Sigmoid colon (tissue), 7 donors: ENCODE measurements around the gene LRFN2. TPM values are rescaled to one million over a fixed set of nuclear protein-coding genes. Genes with fewer than 3 reads are reported as not detected.

Source experiments
- DNase-seq: peaks from one replicate; pipeline ENCODE4 v3.0.0-alpha.2; 2019
- H3K27ac ChIP-seq, 4 donors: fragments of 200-600 bp; sonication (generic); one replicate each; pipeline ENCODE4 v1.5.1; 2016 to 2019; ENCODE audit warnings: mild to moderate bottlenecking in 1 of 4
- H3K27me3 ChIP-seq, 3 donors: fragments of 200-600 bp; sonication (generic); one replicate each; pipeline ENCODE4 v1.5.1; 2019; ENCODE audit warnings: mild to moderate bottlenecking in 1 of 3
- H3K36me3 ChIP-seq, 4 donors: fragments of 200-600 bp; sonication (generic); one replicate each; pipeline ENCODE4 v1.5.1; 2016 to 2019
- H3K4me1 ChIP-seq, 4 donors: fragments of 200-600 bp; sonication (generic); one replicate each; pipeline ENCODE4 v1.5.1; 2017 to 2019
- H3K4me3 ChIP-seq, 4 donors: fragments of 200-600 bp; sonication (generic); one replicate each; pipeline ENCODE4 v1.5.1; 2017 to 2019; ENCODE audit warnings: mild to moderate bottlenecking in 2 of 4, moderate library complexity in 1 of 4
- H3K9me3 ChIP-seq, 4 donors: fragments of 200-600 bp in 3 of 4; sonication (generic) in 3 of 4; one replicate each; pipeline versions ENCODE4 v1.5.1 to v1.6.1; 2013 to 2019
- EP300 ChIP-seq, 4 donors: sonication (generic); formaldehyde crosslinking; IDR thresholded peaks; one replicate each; pipeline ENCODE4 v1.6.1; 2017; ENCODE audit warnings: antibody characterized with exemption in 4 of 4
- POLR2A ChIP-seq, 2 donors: fragments of 450-650 bp; IDR thresholded peaks; one replicate each; pipeline ENCODE4 v1.6.1; 2016; ENCODE audit warnings: antibody characterized with exemption in 2 of 2, mild to moderate bottlenecking in 2 of 2, moderate library complexity in 2 of 2
- POLR2AphosphoS5 ChIP-seq, 4 donors: sonication (generic); formaldehyde crosslinking; IDR thresholded peaks; one replicate each; pipeline ENCODE4 v1.6.1; 2017; ENCODE audit warnings: antibody characterized with exemption in 4 of 4
- WGBS, 2 donors: extraction: QIAGEN DNeasy Blood & Tissue Kit; methylation state at CpG; one replicate each; pipeline ENCODE4 v1.1.7; 2013; 5-methylcytosine and 5-hydroxymethylcytosine counted together
- intact Hi-C: fragments of 100-400 bp; cut with DNase I; formaldehyde crosslinking; loops from one replicate; pipeline ENCODE4 v1.15.1; 2023
- polyA plus RNA-seq, 3 donors: library from polyadenylated mRNA; stranded (reverse); fragments of 200-250 nt; gene quantifications; one replicate each; pipeline ENCODE4 v1.2.3, GENCODE V29; 2013
- total RNA-seq, 4 donors: library from RNA; depleted of rRNA; stranded (reverse); fragments of >200 nt; gene quantifications; one replicate each; pipeline ENCODE4 v1.1.0, GENCODE V29; 2016
- TF ChIP-seq, protein P1 (sequence below), 4 experiments: fragments of 450-650 bp in 3 of 4; fragments of 200-600 bp in 1 of 4; IDR thresholded peaks; one replicate each; pipeline ENCODE4 v1.5.1; 2016 to 2019; ENCODE audit warnings: antibody characterized with exemption in 4 of 4, mild to moderate bottlenecking in 3 of 4, moderate library complexity in 2 of 4
- donor health status: healthy with polysubstance abuse.
- donor health status: Bipolar disorder and iron deficiency.
- donor health status: healthy.

The LRFN2 gene
- total and polyA plus RNA-seq, 7 donors: 0.10 to 0.60 (median 0.49) TPM; not detected in 4

DNA sequence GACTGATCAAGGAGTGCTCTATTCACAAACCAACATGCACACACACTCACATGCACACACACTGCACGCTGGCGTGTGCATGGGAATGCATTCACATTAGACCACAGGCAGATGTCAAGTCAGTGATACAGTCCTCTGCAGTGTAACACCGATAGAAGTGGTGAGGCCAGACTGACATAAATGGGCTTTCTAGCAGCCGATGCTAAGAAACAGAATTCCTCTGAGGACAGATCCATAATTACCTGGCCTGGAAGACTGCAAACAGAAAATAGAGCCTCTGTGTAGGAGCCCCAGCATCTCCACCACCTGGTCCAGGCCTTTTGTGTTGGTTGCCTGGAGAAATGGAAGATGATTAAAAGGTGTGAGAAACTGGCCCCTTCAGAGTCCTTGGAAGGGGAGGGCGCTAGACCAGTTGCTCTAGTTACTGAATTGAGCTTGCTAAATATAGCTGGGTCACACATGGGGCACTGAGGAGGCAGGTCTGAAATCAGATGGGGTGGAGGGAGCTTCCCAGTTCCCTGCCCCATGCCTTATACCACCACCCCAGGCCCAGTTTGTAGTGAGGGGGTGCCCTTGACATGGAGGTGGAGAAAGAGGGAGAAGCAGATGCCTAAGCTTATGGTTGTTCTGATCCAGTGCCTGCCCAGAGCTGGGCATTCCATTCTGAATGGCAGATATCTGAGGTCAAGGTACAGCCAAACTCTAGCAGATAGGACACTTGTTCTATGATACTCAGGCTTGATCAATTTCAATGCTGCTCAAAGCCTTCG lies 233.8 kb downstream of the LRFN2 start:
- TF ChIP-seq POLR2A (IDR thresholded peaks at IDR 0.05): no peak
- TF ChIP-seq POLR2AphosphoS5 (IDR thresholded peaks at IDR 0.05): no peak
- TF ChIP-seq EP300 (IDR thresholded peaks at IDR 0.05): no peak
- TF ChIP-seq, protein P1, sequence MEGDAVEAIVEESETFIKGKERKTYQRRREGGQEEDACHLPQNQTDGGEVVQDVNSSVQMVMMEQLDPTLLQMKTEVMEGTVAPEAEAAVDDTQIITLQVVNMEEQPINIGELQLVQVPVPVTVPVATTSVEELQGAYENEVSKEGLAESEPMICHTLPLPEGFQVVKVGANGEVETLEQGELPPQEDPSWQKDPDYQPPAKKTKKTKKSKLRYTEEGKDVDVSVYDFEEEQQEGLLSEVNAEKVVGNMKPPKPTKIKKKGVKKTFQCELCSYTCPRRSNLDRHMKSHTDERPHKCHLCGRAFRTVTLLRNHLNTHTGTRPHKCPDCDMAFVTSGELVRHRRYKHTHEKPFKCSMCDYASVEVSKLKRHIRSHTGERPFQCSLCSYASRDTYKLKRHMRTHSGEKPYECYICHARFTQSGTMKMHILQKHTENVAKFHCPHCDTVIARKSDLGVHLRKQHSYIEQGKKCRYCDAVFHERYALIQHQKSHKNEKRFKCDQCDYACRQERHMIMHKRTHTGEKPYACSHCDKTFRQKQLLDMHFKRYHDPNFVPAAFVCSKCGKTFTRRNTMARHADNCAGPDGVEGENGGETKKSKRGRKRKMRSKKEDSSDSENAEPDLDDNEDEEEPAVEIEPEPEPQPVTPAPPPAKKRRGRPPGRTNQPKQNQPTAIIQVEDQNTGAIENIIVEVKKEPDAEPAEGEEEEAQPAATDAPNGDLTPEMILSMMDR (IDR thresholded peaks at IDR 0.05): no peak
- no peak overlapping the region for H3K4me3 ChIP-seq
- intact Hi-C loops: no loop called here
- WGBS, 2 donors: 75 to 81% methylated on average over 6 of the region's 6 CpGs
- H3K9me3 ChIP-seq: no peaks in the 10 kb centered on the region
- H3K36me3 ChIP-seq: no peaks in the 10 kb centered on the region
- H3K4me1 ChIP-seq: no peaks in the 10 kb centered on the region
- no peak overlapping the region for H3K27ac ChIP-seq
- peaks cover 0 to 5% (median 0%) of the 10 kb centered on the region in 3 donors for H3K27me3 ChIP-seq
- DNase-seq: no peak

- peaks cover 0 to 5% (median 0%) of the 10 kb centered on the region in 3 donors for H3K27me3 ChIP-seq
- intact Hi-C loops: no loop called here
- TF ChIP-seq, protein P1 (IDR thresholded peaks at IDR 0.05): no peak
- TF ChIP-seq POLR2A (IDR thresholded peaks at IDR 0.05) (no peak), POLR2AphosphoS5 (IDR thresholded peaks at IDR 0.05) (no peak), EP300 (IDR thresholded peaks at IDR 0.05) (no peak)
- H3K36me3 ChIP-seq: no peaks in the 10 kb centered on the region
- H3K9me3 ChIP-seq: no peaks in the 10 kb centered on the region
- H3K4me3 ChIP-seq: no peak overlapping the region
- DNase-seq: no peak
- no peaks in the 10 kb centered on the region for H3K4me1 ChIP-seq
- WGBS, 2 donors: 73 to 76% methylated on average over 6 of the region's 6 CpGs
- H3K27ac ChIP-seq: no peak overlapping the region
Observed at GRCh38 chr6:40352527-40353170, 234.5 kb downstream of the LRFN2 start.

GRCh38 chr6:40352006-40352405 lies 235.2 kb downstream of the LRFN2 start:
- peaks cover 0 to 5% (median 0%) of the 10 kb centered on the region in 3 donors for H3K27me3 ChIP-seq
- intact Hi-C loops: no loop called here
- 71 to 78% methylated on average over 1 of the region's 1 CpG for WGBS, 2 donors
- no peak for TF ChIP-seq POLR2A (IDR thresholded peaks at IDR 0.05)
- TF ChIP-seq EP300 (IDR thresholded peaks at IDR 0.05): no peak
- TF ChIP-seq, protein P1 (IDR thresholded peaks at IDR 0.05): no peak
- TF ChIP-seq POLR2AphosphoS5 (IDR thresholded peaks at IDR 0.05): no peak
- H3K4me1 ChIP-seq: no peaks in the 10 kb centered on the region
- no peak overlapping the region for H3K27ac ChIP-seq
- H3K36me3 ChIP-seq: no peaks in the 10 kb centered on the region
- no peak overlapping the region for H3K4me3 ChIP-seq
- no peaks in the 10 kb centered on the region for H3K9me3 ChIP-seq
- peak; percentile 11 for DNase-seq

- DNase-seq: peak; percentile 11
- peaks cover 0 to 5% (median 0%) of the 10 kb centered on the region in 3 donors for H3K27me3 ChIP-seq
- H3K4me1 ChIP-seq: no peaks in the 10 kb centered on the region
- no peaks in the 10 kb centered on the region for H3K36me3 ChIP-seq
- 90 to 95% methylated on average over 3 of the region's 3 CpGs for WGBS, 2 donors
- TF ChIP-seq, protein P1 (IDR thresholded peaks at IDR 0.05): no peak
- TF ChIP-seq EP300 (IDR thresholded peaks at IDR 0.05): no peak
- no peak for TF ChIP-seq POLR2AphosphoS5 (IDR thresholded peaks at IDR 0.05)
- TF ChIP-seq POLR2A (IDR thresholded peaks at IDR 0.05): no peak
- intact Hi-C loops: no loop called here
- no peak overlapping the region for H3K4me3 ChIP-seq
- no peaks in the 10 kb centered on the region for H3K9me3 ChIP-seq
- no peak overlapping the region for H3K27ac ChIP-seq
Observed at GRCh38 chr6:40350747-40351217, 236.4 kb downstream of the LRFN2 start.
